Right atrium auricular region (tissue), 2 donors: ENCODE results near the gene ZMYM3. TPM values are rescaled to one million over a fixed set of nuclear protein-coding genes. Genes with fewer than 3 reads are reported as not detected.

Experiments used
- DNase-seq: peaks from one replicate; pipeline ENCODE4 v3.0.0-alpha.2; 2019; ENCODE audit warnings: low spot score
- H3K27ac ChIP-seq, 2 donors: fragments of 200-600 bp; sonication (generic); 1 replicate in 1 of 2; 2 replicates in 1 of 2; pipeline ENCODE4 v1.5.1; 2016 to 2019
- H3K27me3 ChIP-seq, 2 donors: fragments of 200-600 bp; sonication (generic); one replicate each; pipeline versions ENCODE4 v1.5.1 to v1.6.0; 2017 to 2019
- H3K36me3 ChIP-seq: fragments of 200-600 bp; sonication (generic); one replicate; pipeline ENCODE4 v1.5.1; 2016
- H3K4me1 ChIP-seq, 2 donors: fragments of 200-600 bp; sonication (generic); one replicate each; pipeline versions ENCODE4 v1.5.1 to v1.6.0; 2017 to 2019
- H3K4me3 ChIP-seq, 2 donors: fragments of 200-600 bp; sonication (generic); 1 replicate in 1 of 2; 2 replicates in 1 of 2; pipeline ENCODE4 v1.5.1; 2017 to 2019; ENCODE audit warnings: mild to moderate bottlenecking in 1 of 2, moderate library complexity in 1 of 2
- H3K9me3 ChIP-seq, 2 donors: fragments of 200-600 bp; sonication (generic); one replicate each; pipeline ENCODE4 v1.5.1; 2019
- CTCF ChIP-seq, 2 donors: fragments of 200-600 bp; sonication (generic); IDR thresholded peaks; one replicate each; pipeline ENCODE4 v1.5.1; 2019; ENCODE audit warnings: antibody characterized with exemption in 2 of 2
- total RNA-seq, 2 donors: library from RNA; depleted of rRNA; stranded (reverse); fragments of >200 nt; gene quantifications; one replicate each; pipeline ENCODE4 v1.1.0, GENCODE V29; 2016

ZMYM3 gene
- total RNA-seq, 2 donors from 2014 or later, result 10.0 to 10.5 TPM

- no peaks in the 10 kb centered on the region for H3K27me3 ChIP-seq
- H3K36me3 ChIP-seq, result no peaks in the 10 kb centered on the region
- H3K4me1 ChIP-seq, result no peaks in the 10 kb centered on the region
- no peaks in the 10 kb centered on the region for H3K9me3 ChIP-seq
- no peak overlapping the region for H3K27ac ChIP-seq
- TF ChIP-seq CTCF (IDR thresholded peaks at IDR 0.05), result no peak
- no peak for DNase-seq
- no peak overlapping the region for H3K4me3 ChIP-seq
Measured at GRCh38 chrX:71214604-71215337, 39.2 kb downstream of the ZMYM3 start.

- no peaks in the 10 kb centered on the region for H3K36me3 ChIP-seq
- DNase-seq, result no peak
- no peak overlapping the region for H3K27ac ChIP-seq
- no peak for TF ChIP-seq CTCF (IDR thresholded peaks at IDR 0.05)
- H3K27me3 ChIP-seq, result no peaks in the 10 kb centered on the region
- H3K4me3 ChIP-seq, result no peak overlapping the region
- H3K4me1 ChIP-seq, result no peaks in the 10 kb centered on the region
- no peaks in the 10 kb centered on the region for H3K9me3 ChIP-seq
Measured at GRCh38 chrX:71214152-71214551, 39.8 kb downstream of the ZMYM3 start.

GRCh38 chrX:71212536-71212935 lies 41.4 kb downstream of the ZMYM3 start:
- no peaks in the 10 kb centered on the region for H3K4me1 ChIP-seq
- H3K27me3 ChIP-seq, result no peaks in the 10 kb centered on the region
- DNase-seq, result no peak
- H3K4me3 ChIP-seq, result no peak overlapping the region
- H3K9me3 ChIP-seq, result no peaks in the 10 kb centered on the region
- H3K36me3 ChIP-seq, result no peaks in the 10 kb centered on the region
- no peak for TF ChIP-seq CTCF (IDR thresholded peaks at IDR 0.05)
- H3K27ac ChIP-seq, result no peak overlapping the region

- Histone ChIP-seq H3K36me3 (no peaks in the 10 kb centered on the region), H3K4me1 (no peaks in the 10 kb centered on the region), H3K27me3 (no peaks in the 10 kb centered on the region), H3K27ac (no peak overlapping the region), H3K9me3 (no peaks in the 10 kb centered on the region), H3K4me3 (no peak overlapping the region)
- DNase-seq, result no peak
- no peak for TF ChIP-seq CTCF (IDR thresholded peaks at IDR 0.05)
Measured at GRCh38 chrX:71210816-71211215, 43.1 kb downstream of the ZMYM3 start.

GRCh38 chrX:71199252-71200008 lies 54.5 kb downstream of the ZMYM3 start:
- Histone ChIP-seq H3K36me3 (no peaks in the 10 kb centered on the region), H3K27ac (no peak overlapping the region)
- no peak for DNase-seq

More at GRCh38 chrX:71199252-71200008, 54.5 kb downstream of the ZMYM3 start:
- Histone ChIP-seq H3K9me3 (no peaks in the 10 kb centered on the region), H3K4me1 (no peaks in the 10 kb centered on the region), H3K27me3 (no peaks in the 10 kb centered on the region), H3K4me3 (no peak overlapping the region)
- no peak for TF ChIP-seq CTCF (IDR thresholded peaks at IDR 0.05)
